H1 (cell line): ENCODE data around the gene MYBL2. TPM values are rescaled to one million over a fixed set of nuclear protein-coding genes. Genes with fewer than 3 reads are reported as not detected.

Experiments used
- CTCF ChIA-PET: fragments of 300-600 bp; sonication (Branson Sonifier 250); formaldehyde crosslinking; loops from one replicate; lab custom pipeline; 2021; ENCODE audit not compliant: partially characterized antibody; lab: Charles Lee
- POLR2A ChIA-PET: fragments of 300-600 bp; sonication (Branson Sonifier 250); formaldehyde crosslinking; loops from one replicate; lab custom pipeline; 2021; ENCODE audit warnings: inconsistent platforms; ENCODE audit not compliant: partially characterized antibody; lab: Charles Lee
- DNase-seq, 2 experiments: peaks; one replicate each; pipeline versions ENCODE4 v3.0.0 to v3.0.0-alpha.2; 2010 to 2022; ENCODE audit warnings: low spot score in 2 of 2, low read depth in 1 of 2, mixed read lengths in 1 of 2
- FAIRE-seq: peaks from 2 replicates; lab custom pipeline; 2011; peaks lifted over from hg19 to GRCh38; lab: Jason Lieb, UNC
- H2AFZ ChIP-seq: 2 replicates; pipeline ENCODE4 v1.8.1; 2012; ENCODE audit warnings: low read length, inconsistent platforms
- H2AK5ac ChIP-seq: 2 replicates; pipeline ENCODE4 v1.6.1; 2013; ENCODE audit warnings: low read depth, low read length
- H2BK120ac ChIP-seq: replicated peaks from 2 replicates; pipeline ENCODE3; 2013; ENCODE audit warnings: low read depth, low read length, inconsistent platforms
- H2BK12ac ChIP-seq: 2 replicates; pipeline ENCODE4 v1.6.1; 2013; ENCODE audit warnings: low read depth, low read length
- H2BK15ac ChIP-seq: 2 replicates; pipeline ENCODE4 v1.6.1; 2013; ENCODE audit warnings: low read length
- H2BK20ac ChIP-seq: 2 replicates; pipeline ENCODE4 v1.6.1; 2013; ENCODE audit warnings: low read length
- H2BK5ac ChIP-seq: 2 replicates; pipeline ENCODE4 v1.6.1; 2013; ENCODE audit warnings: low read depth, low read length
- H3K14ac ChIP-seq: 2 replicates; pipeline ENCODE4 v1.6.1; 2013; ENCODE audit warnings: inconsistent platforms; ENCODE audit not compliant: insufficient read length
- H3K18ac ChIP-seq: 2 replicates; pipeline ENCODE4 v1.6.1; 2013; ENCODE audit warnings: low read length; ENCODE audit errors: extremely low read depth
- H3K23ac ChIP-seq: 2 replicates; pipeline ENCODE4 v1.6.1; 2013; ENCODE audit warnings: inconsistent platforms; ENCODE audit not compliant: insufficient read length
- H3K23me2 ChIP-seq: 2 replicates; pipeline ENCODE4 v1.6.1; 2013; ENCODE audit warnings: low read depth, low read length
- H3K27ac ChIP-seq: 2 replicates; pipeline ENCODE4 v1.6.1; 2011; ENCODE audit warnings: low read depth, low read length, inconsistent platforms
- H3K27me3 ChIP-seq, 4 experiments: replicated peaks in 1 of 4; 1 replicate in 1 of 4; 2 replicates in 3 of 4; pipeline versions ENCODE4 v1.6.1 to v1.8.1; 2011 to 2013; ENCODE audit warnings: low read length in 3 of 4, mild to moderate bottlenecking in 3 of 4, inconsistent platforms in 2 of 4, mixed read lengths in 2 of 4, moderate library complexity in 1 of 4; ENCODE audit not compliant: control insufficient read depth in 3 of 4, insufficient read depth in 3 of 4; ENCODE audit errors: extremely low read depth in 1 of 4
- H3K36me3 ChIP-seq, 4 experiments: 2 replicates each; pipeline versions ENCODE4 v1.6.1 to v1.8.1; 2011 to 2013; ENCODE audit warnings: mild to moderate bottlenecking in 4 of 4, low read length in 3 of 4, moderate library complexity in 2 of 4, control low read depth in 1 of 4, inconsistent platforms in 1 of 4; ENCODE audit not compliant: insufficient read depth in 4 of 4, control insufficient read depth in 2 of 4
- H3K4ac ChIP-seq: replicated peaks from 2 replicates; pipeline ENCODE3; 2013; ENCODE audit warnings: low read length, low read depth, mixed read lengths, inconsistent platforms; ENCODE audit not compliant: insufficient read length
- H3K4me1 ChIP-seq, 4 experiments: replicated peaks in 1 of 4; 1 replicate in 1 of 4; 2 replicates in 3 of 4; pipeline versions ENCODE4 v1.6.1 to v1.8.1; 2011 to 2013; ENCODE audit warnings: low read length in 3 of 4, inconsistent platforms in 2 of 4, mixed read lengths in 1 of 4; ENCODE audit not compliant: insufficient read depth in 4 of 4, control insufficient read depth in 3 of 4
- H3K4me2 ChIP-seq, 2 experiments: 2 replicates each; pipeline versions ENCODE4 v1.6.1 to v1.8.1; 2011 to 2013; ENCODE audit warnings: low read depth in 2 of 2, low read length in 2 of 2, control low read depth in 1 of 2, inconsistent platforms in 1 of 2, mild to moderate bottlenecking in 1 of 2; ENCODE audit not compliant: insufficient read depth in 1 of 2
- H3K4me3 ChIP-seq, 4 experiments: fragments of 200-600, 300-600 bp in 1 of 4; sonication (generic), shearing (Covaris generic), sonication (Bioruptor Twin) in 1 of 4; 2 replicates each; pipeline versions ENCODE4 v1.5.1 to v1.8.1; 2011 to 2016; ENCODE audit warnings: low read length in 4 of 4, low read depth in 3 of 4, control low read depth in 2 of 4, inconsistent platforms in 2 of 4, mild to moderate bottlenecking in 2 of 4, mixed read lengths in 1 of 4, moderate library complexity in 1 of 4; ENCODE audit not compliant: insufficient read depth in 2 of 4; ENCODE audit errors: extremely low read depth in 1 of 4
- H3K56ac ChIP-seq: replicated peaks from 2 replicates; pipeline ENCODE3; 2013; ENCODE audit warnings: low read depth, mild to moderate bottlenecking, mixed read lengths, low read length, inconsistent platforms; ENCODE audit not compliant: insufficient read length
- H3K79me1 ChIP-seq: 2 replicates; pipeline ENCODE4 v1.6.1; 2013; ENCODE audit warnings: low read depth, low read length, control low read depth
- H3K79me2 ChIP-seq, 2 experiments: 2 replicates each; pipeline versions ENCODE4 v1.6.1 to v1.8.1; 2012 to 2013; ENCODE audit warnings: low read length in 2 of 2, mild to moderate bottlenecking in 2 of 2, inconsistent platforms in 1 of 2; ENCODE audit not compliant: insufficient read depth in 2 of 2, control insufficient read depth in 1 of 2
- H3K9ac ChIP-seq, 4 experiments: replicated peaks in 1 of 4; 1 replicate in 1 of 4; 2 replicates in 3 of 4; pipeline versions ENCODE4 v1.6.1 to v1.8.1; 2011 to 2013; ENCODE audit warnings: low read depth in 3 of 4, low read length in 3 of 4, control low read depth in 2 of 4, mild to moderate bottlenecking in 2 of 4, moderate library complexity in 2 of 4, inconsistent platforms in 1 of 4; ENCODE audit errors: extremely low read depth in 1 of 4
- H3K9me3 ChIP-seq, 2 experiments: 2 replicates each; pipeline versions ENCODE4 v1.6.1 to v1.8.1; 2012 to 2013; ENCODE audit warnings: mild to moderate bottlenecking in 2 of 2, moderate library complexity in 2 of 2, control low read depth in 1 of 2, inconsistent platforms in 1 of 2, low read depth in 1 of 2, low read length in 1 of 2, mixed read lengths in 1 of 2; ENCODE audit not compliant: insufficient read depth in 2 of 2
- H4K20me1 ChIP-seq, 2 experiments: replicated peaks in 1 of 2; 2 replicates each; pipeline versions ENCODE3 to v1.8.1; 2011 to 2013; ENCODE audit warnings: inconsistent platforms in 2 of 2, low read length in 2 of 2, mild to moderate bottlenecking in 1 of 2; ENCODE audit not compliant: insufficient read depth in 2 of 2, control insufficient read depth in 1 of 2
- H4K5ac ChIP-seq: 2 replicates; pipeline ENCODE4 v1.6.1; 2013; ENCODE audit warnings: low read length, low read depth, mixed read lengths, inconsistent platforms; ENCODE audit not compliant: insufficient read length
- H4K8ac ChIP-seq: 2 replicates; pipeline ENCODE4 v1.8.0; 2013; ENCODE audit warnings: mild to moderate bottlenecking, moderate library complexity, low read length, inconsistent platforms; ENCODE audit not compliant: insufficient read depth; ENCODE audit errors: extremely low read depth
- H4K91ac ChIP-seq: replicated peaks from 2 replicates; pipeline ENCODE3; 2013; ENCODE audit warnings: low read length, mixed read lengths, inconsistent platforms; ENCODE audit not compliant: insufficient read length
- BACH1 ChIP-seq: IDR thresholded peaks from 2 replicates; pipeline ENCODE4 v1.6.1; 2012; ENCODE audit warnings: low read length, improper control_type of control experiment
- BCL11A ChIP-seq, 2 experiments: IDR thresholded peaks; one replicate each; pipeline ENCODE4 v1.6.1; 2011; ENCODE audit warnings: low read depth in 2 of 2, low read length in 2 of 2, mild to moderate bottlenecking in 2 of 2
- CBX5 ChIP-seq: fragments of 300-800, 300-1000 bp; sonication (generic); IDR thresholded peaks from 2 replicates; pipeline ENCODE4 v1.7.1; 2016; ENCODE audit warnings: antibody characterized with exemption, low read length, low read depth
- CEBPB ChIP-seq: IDR thresholded peaks from 2 replicates; pipeline ENCODE4 v1.6.1; 2012; ENCODE audit warnings: low read depth, low read length
- CTCF ChIP-seq, 3 experiments: IDR thresholded peaks; 1 replicate in 2 of 3; 2 replicates in 1 of 3; pipeline versions ENCODE4 v1.5.1 to v1.6.1; 2011; ENCODE audit warnings: low read length in 3 of 3, mild to moderate bottlenecking in 3 of 3, inconsistent platforms in 2 of 3, low read depth in 1 of 3, moderate library complexity in 1 of 3; ENCODE audit not compliant: insufficient read depth in 1 of 3; ENCODE audit errors: control extremely low read depth in 1 of 3
- E2F6 ChIP-seq: IDR thresholded peaks from 2 replicates; pipeline ENCODE4 v1.6.1; 2012; ENCODE audit warnings: inconsistent platforms
- FOSL1 ChIP-seq: IDR thresholded peaks from 2 replicates; pipeline ENCODE4 v1.6.1; 2011; ENCODE audit warnings: mild to moderate bottlenecking, low read depth, low read length, moderate library complexity; ENCODE audit not compliant: insufficient read depth
- JUN ChIP-seq: IDR thresholded peaks from 2 replicates; pipeline ENCODE4 v1.6.1; 2011; ENCODE audit warnings: low read depth, mild to moderate bottlenecking, improper control_type of control experiment, low read length
- RAD21 ChIP-seq, 2 experiments: IDR thresholded peaks in 1 of 2; conservative IDR thresholded peaks in 1 of 2; 2 replicates each; pipeline ENCODE4 v1.6.1; 2011; ENCODE audit warnings: low read depth in 2 of 2, low read length in 2 of 2, improper control_type of control experiment in 1 of 2, inconsistent platforms in 1 of 2, mild to moderate bottlenecking in 1 of 2, moderate library complexity in 1 of 2
- WGBS, 2 experiments: shearing (Covaris generic) in 1 of 2; methylation state at CpG; one replicate each; pipeline versions ENCODE4 v1.1.6 to v1.1.7; 2013 to 2015; ENCODE audit warnings: low lambda C conversion rate in 2 of 2, mixed read lengths in 2 of 2, inconsistent platforms in 1 of 2, low coverage in 1 of 2, missing lambda C conversion rate in 1 of 2; ENCODE audit not compliant: insufficient replicate concordance in 2 of 2, insufficient coverage in 1 of 2, insufficient read length in 1 of 2; ENCODE audit errors: extremely low coverage in 1 of 2, missing lambda C conversion rate in 1 of 2; 5-methylcytosine and 5-hydroxymethylcytosine counted together
- polyA plus RNA-seq, 7 experiments: library from polyadenylated mRNA; depleted of rRNA in 3 of 7; stranded (reverse) in 5 of 7; unstranded in 2 of 7; fragments of >200 nt in 5 of 7; fragments of 200-250 nt in 2 of 7; gene quantifications; 1 replicate in 5 of 7; 2 replicates in 1 of 7; 4 replicates in 1 of 7; pipeline versions ENCODE4 v1.2.1 to v1.2.3, GENCODE V29; 2011 to 2013; ENCODE audit warnings: missing spikeins in 2 of 7, mixed read lengths in 2 of 7
- total RNA-seq: library from RNA; stranded (reverse); fragmentation: NEBNext Ultra II Directional; extraction: Animal tissue kit (Norgen Biotek cat#: 25700); gene quantifications from 2 replicates; pipeline ENCODE4 v1.2.1, GENCODE V29; 2021

MYBL2 gene
- total and polyA plus RNA-seq, 2 of the 8 experiments (the other 6 are each of a cell fraction or from before 2014, with no cell fraction given): 75.3 to 207 TPM

- Histone ChIP-seq H2BK5ac (no peak overlapping the region), H2AFZ (no peak overlapping the region), H2BK20ac (no peak overlapping the region), H3K23ac (no peak overlapping the region), H3K4me2 (no peak overlapping the region), H3K36me3 (peaks cover 11 to 36% (median 25%) of the 10 kb centered on the region in 4 experiments), H3K56ac (no peak overlapping the region), H4K8ac (no peak overlapping the region; the same call in 1 of the 2 replicates), H3K4me1 (no peaks in the 10 kb centered on the region), H3K18ac (no peak overlapping the region), H2BK15ac (no peak overlapping the region), H3K9me3 (no peaks in the 10 kb centered on the region), H3K79me2 (peaks cover 3 to 25% of the 10 kb centered on the region in 2 experiments; a peak in 2 of 4 replicates), H2BK120ac (no peak overlapping the region), H3K9ac (no peak overlapping the region), H3K4ac (no peak overlapping the region), H3K14ac (no peak overlapping the region), H2BK12ac (no peak overlapping the region), H3K23me2 (no peaks in the 10 kb centered on the region), H4K5ac (no peak overlapping the region), H2AK5ac (no peak overlapping the region), H4K91ac (no peak overlapping the region), H3K4me3 (no peak overlapping the region), H3K79me1 (peaks cover 14% of the 10 kb centered on the region; the same call in 1 of the 2 replicates), H4K20me1 (peaks cover 2 to 12% of the 10 kb centered on the region in 2 experiments), H3K27ac (no peak overlapping the region), H3K27me3 (no peaks in the 10 kb centered on the region)
- 87% methylated on average over 9 of the region's 9 CpGs; no CpG with 5 or more reads in 1 of the 2 experiments for WGBS, 2 experiments
- FAIRE-seq (no peak), DNase-seq (no peak)
- POLR2A ChIA-PET: interaction anchor here (4.0 kb wide), 1 partner anchor 12 kb away, joined by 15 read pairs; no protein-coding TSS in a partner anchor
- CTCF ChIA-PET: interaction anchor here (0.6 kb wide), 1 partner anchor 204 kb away, joined by 3 read pairs; no protein-coding TSS in a partner anchor
- TF ChIP-seq BACH1 (no peak), CEBPB (no peak), JUN (no peak), E2F6 (no peak), CTCF (IDR thresholded peaks at IDR 0.05; ENCODE audit: control extremely low read depth in 1 of 3, insufficient read depth in 1 of 3, low read depth in 1 of 3, low read length in 3 of 3) (no peak), CBX5 (no peak), RAD21 (IDR thresholded peaks at IDR 0.05 in 1 of 2, conservative IDR thresholded peaks at IDR 0.05 in 1 of 2; ENCODE audit: low read depth in 2 of 2, low read length in 2 of 2) (no peak), BCL11A (IDR thresholded peaks at IDR 0.05; ENCODE audit: low read depth in 2 of 2, low read length in 2 of 2) (no peak), FOSL1 (no peak)
Measured at GRCh38 chr20:43682446-43682845, 15.5 kb downstream of the MYBL2 start.
